GM18870 (cell line): ENCODE measurements around the gene PLEKHM2.

Experiments used
- ATAC-seq: cut with Tn5 transposase; IDR thresholded peaks from one replicate; pipeline ENCODE4 v1.9.1; 2021; ENCODE audit warnings: moderate library complexity; ENCODE audit not compliant: unreplicated experiment

Gene PLEKHM2

DNA sequence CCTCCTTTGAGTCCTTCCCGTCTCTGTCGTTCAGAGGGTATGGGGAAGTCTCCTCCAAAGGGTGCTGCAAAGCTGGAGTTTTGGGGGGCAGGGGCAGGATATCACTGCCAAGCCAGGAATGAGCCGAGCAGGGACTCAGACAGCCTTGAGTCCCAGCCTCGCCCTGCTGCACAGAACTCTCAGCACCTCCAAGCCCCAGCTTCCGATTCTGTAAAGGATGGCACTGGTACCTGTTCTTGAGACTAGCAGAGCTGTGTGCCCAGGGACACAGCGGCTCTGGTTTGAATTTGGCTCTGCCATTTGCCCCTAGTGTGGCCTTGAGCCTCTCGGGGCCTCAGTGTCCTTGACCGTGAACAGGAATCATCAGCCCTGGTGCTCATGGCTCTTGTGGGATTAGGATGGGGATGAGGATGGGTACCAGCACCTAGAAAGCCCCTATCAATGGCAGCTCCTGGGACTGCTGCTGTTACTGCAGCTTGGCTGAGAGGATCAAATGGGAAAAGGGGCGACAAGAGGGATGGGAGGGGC is 73.0 kb downstream of the PLEKHM2 start:
- ATAC-seq: no peak

DNA sequence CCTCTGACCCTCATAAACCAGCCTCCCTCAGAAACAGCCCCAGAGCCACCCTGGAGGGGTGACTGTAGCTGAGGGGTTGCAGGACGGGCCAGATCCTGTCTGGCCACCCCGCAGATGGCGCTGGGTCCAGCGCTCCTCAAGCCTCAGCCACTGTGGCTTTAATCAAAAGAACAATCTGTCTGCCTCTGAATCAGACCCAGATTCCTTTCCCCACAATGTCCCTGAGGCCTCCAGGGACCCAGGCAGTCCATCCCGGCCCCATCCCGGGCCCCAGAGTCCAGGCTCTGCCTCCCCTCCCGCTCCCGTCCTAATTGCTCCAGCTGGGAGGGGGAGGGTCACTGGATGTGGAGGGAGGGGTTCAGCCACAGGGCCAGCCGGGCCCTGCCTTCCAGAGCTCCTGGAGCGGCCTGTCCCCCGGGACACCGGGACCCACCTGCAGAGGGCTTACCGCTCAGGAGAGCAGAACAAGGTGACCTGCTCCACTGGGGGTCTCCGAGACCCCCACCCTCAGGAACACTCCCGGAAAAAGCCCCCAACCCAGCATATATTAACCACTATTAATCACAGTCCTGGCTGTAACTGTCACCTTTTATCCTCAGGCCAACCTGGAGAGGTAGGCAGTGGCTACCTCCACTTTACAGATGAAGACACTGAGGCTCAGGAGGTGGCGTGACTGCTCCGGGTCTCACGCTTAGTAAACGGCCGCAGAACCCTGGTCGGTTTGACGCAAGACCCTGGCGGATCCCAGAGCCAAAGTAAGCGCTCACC is 73.6 kb downstream of the PLEKHM2 start:
- ATAC-seq: no peak

DNA sequence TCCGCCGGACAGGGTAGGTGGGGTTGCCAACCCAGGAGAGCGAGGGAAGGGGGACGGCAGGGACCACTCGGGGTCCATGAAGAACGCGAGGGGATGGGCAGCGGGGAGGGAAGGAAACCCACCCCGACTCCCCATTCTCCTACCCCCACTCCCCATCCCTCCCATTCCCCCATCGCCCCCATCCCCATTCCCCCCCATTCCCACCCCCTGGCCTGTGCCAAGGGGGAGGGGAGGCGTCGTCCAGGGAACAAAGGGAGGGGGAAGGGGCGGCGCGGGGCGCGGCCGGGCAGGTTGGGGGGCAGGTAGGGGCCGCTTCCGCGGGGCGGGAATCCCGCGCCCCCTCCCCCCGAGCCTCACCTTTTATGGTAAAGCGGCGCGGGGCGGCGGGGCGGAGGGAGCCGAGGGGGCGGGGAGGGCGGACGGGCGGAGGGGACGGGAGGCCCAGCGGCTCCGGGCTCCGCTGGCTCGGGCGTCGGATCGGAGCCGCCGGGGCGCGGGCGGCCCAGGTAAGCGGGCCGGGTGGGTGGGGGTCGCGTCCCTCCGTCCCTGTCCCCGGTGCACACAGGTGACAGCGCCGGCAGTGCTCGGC is 74.3 kb downstream of the PLEKHM2 start, which contains the start of gene FBLIM1:
FBLIM1 (plus strand) TSS at position 453 of the 589 bp plus-strand sequence. CDS start 6,189 bp downstream, outside the sequence.
- ATAC-seq: no peak

DNA sequence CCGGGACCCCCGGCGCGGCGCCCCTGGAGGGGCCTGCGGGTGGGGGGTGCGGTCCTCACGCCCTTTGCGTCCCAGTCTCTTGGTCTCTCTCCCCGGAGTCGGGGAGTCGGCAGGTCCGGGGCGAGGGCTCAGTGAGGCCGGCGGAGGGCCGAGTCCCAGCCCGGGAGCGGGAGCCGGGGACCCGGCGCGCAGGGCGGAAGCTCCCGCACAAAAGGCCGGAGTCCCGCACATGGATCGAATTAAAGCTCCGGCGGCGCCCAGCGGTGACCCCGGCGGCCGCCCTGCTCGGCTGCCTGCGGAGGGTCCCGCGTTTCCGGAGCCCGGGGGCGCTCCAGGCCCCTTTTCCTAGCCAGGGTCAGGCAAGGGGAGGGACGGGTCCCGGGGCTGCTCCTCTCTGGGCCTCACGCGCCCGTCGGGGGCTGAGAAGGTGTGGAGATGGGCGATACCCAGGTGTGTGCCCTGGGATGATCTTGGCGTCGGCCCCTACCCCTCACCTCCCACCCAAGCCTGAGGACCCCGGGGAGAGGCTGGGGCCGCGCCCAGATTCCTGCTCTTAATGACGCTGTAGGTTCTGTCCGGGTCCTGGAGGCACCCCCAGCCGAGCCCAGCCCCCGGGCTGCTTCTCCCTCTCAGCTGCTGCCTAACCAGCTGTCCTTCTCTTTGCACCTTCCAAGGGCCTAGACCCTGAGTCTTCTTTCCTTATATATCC is 75.0 kb downstream of the PLEKHM2 start:
- ATAC-seq: no peak

DNA sequence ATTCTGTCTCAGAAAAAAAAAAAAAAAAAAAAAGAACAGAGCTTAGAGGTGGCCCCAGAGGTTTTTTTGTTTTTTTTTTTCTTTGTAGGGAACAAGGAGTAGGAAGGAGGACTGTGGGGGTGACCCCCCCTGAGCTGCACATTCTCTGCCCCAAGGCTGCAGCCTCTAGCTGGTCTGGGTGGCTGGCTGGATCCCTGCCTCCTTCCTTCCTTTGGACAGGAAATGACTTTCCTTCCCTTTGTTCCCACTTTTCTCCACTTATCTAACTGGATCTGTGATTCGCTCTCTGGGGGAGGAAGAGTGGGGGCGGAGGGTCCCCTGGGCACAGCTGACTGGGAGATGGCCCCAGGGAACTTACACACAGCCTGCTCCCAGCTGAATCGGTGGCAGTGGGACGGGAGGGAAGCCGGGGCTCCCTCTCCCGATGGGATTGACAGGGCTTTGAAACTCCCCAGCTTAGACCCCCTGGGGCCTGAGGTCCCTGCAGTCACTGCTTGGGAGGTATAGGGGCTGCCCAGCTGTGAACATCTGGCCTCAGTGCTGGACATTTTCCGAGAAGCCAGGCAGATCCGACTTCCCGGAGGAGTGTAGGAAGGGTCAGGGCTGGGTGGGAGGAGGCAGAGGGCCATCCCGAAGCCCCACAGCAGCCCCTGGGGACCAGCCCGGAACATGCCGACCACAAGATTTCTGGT is 76.5 kb downstream of the PLEKHM2 start:
- ATAC-seq: no peak

DNA sequence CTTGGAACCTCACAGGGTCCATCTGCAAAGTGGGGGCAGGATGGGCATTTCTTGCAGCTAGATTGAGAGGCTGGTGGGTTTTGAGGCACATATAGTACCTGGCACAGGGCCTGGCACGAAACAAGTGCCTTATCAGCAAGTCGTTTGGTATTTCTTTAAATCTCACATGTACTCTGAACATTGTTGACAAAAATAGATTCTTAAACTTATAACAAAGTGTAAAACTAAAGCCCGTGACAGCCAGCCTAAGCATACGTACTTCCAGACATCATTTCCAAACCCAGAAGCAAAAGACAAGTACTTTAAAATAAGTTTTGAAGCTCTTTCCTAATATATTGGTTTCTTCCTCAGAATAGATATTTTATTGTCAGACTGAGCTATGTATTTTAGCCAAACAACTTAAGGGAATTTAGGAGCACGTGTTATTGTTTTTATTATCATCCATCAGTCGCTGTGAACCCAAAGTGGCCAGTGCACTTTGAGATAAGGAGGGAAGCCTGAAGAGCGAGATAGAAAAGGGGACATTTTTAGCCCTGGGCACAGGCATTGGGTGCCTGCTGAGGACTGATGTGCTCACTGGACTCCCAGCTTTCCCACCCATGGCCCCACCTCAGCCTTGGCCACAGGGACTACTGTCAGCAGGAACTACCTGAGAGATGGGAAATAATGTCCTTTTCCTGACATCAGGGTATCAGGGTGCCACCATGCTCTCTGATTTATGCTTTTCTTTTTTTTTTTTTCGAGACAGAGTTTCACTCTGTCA is 77.4 kb downstream of the PLEKHM2 start:
- ATAC-seq: no peak

DNA sequence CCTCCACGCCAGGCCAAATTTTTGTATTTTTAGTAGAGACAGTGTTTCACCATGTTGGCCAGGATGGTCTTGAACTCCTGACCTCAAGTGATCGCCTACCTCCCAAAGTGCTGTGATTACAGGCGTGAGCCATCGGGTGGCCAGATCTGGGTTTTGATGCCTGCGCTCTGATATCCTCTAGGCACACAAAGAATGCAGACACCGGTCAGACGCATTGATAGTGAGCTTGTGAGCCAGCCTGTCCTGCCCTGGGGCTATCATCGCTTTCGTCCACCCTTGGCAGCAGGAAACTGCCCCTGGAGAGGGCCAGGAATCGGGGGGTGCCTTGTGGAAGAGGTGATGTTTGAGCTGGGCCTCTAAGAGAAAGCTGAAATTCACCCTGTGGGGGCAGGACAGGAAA is 78.4 kb downstream of the PLEKHM2 start:
- no peak for ATAC-seq

DNA sequence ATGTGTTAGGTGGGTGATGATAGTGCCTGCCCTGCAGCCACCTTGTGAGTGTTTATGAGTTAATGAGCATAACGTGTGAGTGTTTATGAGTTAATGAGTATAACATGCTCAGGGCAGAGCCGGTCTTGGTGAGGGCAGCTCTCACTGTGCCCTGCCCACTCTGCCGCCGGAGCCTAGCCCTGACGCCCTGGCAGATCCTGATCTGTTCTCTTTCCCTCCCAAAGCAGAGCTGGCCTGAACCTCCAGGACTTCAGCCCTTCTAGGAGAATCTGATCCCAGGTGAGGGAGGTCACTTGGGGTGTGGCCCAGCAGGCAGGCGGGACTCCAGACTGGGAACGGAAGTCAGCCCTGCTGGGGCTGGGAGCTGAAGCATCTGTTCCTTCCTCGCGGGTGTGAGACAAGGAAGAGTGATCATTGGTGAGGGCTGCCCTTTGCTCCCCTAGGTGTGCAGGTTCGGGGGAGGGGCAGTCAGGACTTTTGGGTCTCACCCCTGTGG is 80.2 kb downstream of the PLEKHM2 start:
- no peak for ATAC-seq

DNA sequence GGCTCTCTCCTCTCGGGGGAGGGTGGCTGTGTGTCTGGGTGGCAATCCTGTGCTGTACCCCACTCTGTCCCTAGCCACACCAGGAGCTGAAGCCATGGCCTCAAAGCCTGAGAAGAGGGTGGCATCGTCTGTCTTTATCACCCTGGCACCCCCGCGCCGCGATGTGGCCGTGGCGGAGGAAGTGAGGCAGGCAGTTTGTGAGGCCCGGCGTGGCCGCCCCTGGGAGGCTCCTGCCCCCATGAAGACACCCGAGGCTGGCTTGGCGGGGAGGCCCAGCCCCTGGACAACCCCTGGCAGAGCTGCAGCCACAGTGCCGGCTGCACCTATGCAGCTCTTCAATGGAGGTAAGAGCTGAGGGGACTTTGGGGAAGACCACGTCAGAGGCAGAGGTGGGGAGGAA is 80.8 kb downstream of the PLEKHM2 start:
- ATAC-seq: no peak

DNA sequence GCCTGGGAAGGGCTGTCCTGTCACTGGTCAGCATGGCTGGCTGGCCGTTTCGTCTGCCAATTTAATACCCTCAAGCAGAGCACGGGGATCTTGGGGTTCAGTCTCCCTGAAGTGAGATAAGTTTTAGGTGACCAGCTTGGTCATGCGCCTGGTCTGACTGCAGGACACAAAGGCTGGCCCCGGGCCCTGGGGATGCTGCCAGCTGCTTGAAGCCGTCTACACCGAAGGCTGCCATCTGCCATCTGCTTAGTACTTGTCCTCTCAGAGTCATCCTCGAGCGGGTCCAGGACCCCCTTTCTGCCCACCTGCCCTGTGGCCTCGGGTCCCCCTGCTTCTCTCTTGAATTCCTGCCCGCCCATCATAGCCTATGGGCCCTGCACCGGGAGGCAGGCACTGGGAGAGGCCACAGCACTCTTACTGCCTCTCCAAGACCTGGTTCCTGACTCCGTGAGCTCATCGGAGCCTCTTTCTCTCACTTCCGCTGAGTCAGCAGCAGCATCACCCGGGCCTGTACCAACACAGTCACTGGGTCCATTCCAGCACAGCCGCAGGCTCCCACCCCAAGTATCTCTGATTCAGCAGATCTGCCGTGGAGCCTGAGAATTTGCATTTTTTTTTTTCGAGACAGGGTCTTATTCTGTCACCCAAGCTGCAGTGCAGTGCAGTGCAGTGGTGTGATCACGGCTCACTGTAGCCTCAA is 81.5 kb downstream of the PLEKHM2 start:
- no peak for ATAC-seq

DNA sequence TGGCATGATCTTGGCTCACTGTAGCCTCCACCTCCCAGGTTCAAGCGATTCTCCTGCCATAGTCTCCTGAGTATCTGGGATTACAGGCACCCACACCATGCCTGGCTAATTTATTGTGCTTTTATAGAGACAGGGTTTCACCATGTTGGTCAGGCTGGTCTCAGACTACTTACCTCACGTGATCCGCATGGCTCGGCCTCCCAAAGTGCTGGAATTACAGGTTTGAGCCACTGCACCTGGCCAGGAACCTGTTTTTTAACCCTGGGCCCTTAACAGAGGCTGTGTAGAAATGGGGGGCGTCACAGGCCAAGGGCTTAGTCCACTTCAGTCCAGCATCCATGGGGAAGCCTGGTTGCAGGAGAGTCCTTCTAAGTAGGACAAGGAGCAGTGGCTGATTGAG is 83.8 kb downstream of the PLEKHM2 start:
- no peak for ATAC-seq

DNA sequence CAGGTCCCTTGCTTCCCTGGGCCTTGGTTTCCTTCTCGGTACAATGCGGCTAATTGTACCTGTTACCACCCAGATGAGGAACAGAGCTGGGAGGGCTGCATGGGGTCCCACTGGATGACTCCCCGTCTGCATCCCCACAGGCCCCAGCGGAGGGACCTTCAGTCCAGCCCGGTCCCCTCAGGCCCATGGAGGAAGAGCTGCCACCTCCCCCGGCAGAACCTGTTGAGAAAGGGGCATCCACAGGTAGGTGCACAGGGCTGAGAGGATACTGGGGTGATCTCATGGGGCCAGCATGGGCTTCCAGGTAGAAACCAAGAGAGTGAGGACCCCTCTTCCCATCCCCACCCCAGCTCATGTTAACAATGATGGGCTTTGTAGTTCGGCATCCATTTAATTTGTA is 84.3 kb downstream of the PLEKHM2 start:
- no peak for ATAC-seq

DNA sequence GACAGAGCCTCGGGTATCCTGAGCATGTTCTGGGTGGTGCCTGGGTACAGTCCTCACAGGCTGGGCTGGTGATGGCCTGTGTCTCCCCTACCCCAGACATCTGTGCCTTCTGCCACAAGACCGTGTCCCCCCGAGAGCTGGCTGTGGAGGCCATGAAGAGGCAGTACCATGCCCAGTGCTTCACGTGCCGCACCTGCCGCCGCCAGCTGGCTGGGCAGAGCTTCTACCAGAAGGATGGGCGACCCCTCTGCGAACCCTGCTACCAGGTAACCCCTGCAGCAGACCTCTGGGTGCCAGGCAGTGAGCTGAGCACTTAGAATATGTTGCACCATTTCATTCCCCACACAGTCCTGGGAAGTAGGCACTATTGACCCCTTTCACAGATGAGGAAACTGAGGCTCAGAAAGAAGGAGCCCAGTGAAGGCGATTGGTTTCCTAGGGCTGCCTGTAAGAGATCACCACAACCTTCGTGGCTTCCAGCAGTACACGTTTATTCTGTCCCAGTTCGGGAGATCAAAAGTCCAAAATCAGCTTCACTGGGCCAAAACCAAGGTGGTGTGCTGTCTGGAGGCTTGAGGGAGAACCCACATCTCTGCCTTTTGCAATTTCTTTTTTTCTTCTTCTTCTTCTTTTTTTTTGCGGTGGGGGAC is 86.3 kb downstream of the PLEKHM2 start:
- ATAC-seq: no peak

DNA sequence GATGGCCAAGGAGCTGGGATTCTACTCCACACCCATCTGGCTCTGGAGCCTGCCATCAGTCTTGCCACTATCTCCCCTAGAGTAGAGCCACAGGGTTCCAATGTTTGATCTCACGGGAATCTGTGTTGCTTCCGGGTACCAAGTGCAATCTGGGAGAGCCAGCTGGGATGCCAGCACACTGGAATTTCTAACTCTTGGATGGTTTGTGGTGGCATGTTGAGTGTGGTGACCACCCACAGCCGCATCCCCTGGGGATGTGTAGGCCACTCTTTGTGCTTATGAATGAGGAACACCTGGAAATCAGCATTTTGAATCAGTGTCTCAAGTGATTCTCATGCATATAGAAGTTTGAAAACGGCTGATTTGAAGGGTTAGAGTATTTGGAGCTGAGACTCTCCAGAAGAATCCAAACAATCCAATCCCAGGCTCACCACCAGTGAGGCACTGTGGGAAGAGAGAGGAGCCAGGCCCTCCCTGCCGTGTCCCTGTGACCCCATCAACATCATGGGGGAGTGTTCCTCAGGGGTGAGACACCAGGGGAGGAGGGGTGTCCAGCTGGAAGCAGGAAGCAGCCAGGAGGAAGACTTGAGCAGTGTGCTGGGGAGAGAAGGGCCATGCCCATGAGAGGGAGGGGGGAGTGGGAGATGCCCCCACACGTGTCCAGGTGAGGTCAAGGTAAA is 87.9 kb downstream of the PLEKHM2 start:
- ATAC-seq: no peak

DNA sequence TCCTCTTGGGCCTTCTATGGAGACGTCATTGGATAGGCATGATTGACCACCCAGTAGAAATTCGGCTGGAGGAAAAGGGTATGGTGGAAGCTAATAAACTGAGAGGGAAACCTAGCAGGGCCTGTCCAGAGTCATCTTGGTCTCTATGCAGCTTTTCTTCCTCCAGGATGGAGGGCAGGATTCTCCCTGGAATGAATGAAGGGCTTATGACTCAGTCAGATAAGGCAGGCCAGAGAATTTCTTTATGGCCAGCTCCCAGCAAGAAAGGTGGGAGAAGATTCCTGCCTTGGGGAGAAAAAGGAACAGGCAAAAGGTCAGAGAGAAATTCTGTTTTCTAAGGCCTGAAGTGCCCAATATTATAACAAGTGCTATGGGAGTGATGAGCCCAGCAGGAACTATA is 91.6 kb downstream of the PLEKHM2 start:
- ATAC-seq: no peak

DNA sequence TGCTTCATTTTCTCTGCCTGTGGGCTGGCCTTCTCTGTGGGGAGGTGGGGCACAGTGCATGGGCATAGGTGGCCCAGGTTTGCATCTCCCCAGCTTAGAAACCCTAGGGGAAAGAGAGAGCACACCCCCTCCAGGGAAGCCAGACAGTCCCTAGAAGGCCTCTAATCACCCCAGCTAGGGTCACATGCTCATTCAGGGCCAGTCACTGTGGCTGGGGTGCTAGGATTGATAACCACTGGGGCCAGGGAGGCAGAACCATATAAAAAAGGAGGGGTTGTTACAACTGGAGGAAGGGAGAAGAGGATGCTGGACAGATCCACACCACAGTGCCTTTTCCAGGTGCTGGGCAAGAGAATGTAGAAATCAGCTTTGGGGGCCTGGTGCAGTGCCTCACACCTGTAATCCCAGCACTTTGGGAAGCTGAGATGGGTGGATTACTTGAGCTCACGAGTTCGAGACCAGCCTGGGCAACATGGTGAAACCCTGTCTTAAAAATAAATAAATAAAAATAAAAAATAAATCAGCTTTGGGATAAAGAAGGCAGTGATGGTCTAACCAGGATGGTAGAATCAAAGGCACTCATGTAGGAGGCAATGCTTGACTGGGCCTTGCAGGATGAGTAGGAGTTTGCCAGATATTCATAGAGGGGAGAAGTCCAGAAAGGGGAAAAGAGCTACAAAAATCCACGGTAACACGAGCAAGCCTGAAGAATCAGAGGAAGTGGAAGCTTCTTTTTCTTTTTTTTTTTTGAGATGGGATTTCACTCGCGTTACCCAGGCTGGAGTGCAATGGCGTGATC is 94.0 kb downstream of the PLEKHM2 start:
- ATAC-seq: no peak
